NCI-H1092 treated with DMSO at 0.1 percent for 48 hours (cell line): Measurements from ENCODE around the gene TSKS.

ENCODE experiments used
- DNase-seq: peaks from one replicate; lab custom pipeline; 2025; lab: John Stamatoyannopoulos, UW

The TSKS gene

DNA sequence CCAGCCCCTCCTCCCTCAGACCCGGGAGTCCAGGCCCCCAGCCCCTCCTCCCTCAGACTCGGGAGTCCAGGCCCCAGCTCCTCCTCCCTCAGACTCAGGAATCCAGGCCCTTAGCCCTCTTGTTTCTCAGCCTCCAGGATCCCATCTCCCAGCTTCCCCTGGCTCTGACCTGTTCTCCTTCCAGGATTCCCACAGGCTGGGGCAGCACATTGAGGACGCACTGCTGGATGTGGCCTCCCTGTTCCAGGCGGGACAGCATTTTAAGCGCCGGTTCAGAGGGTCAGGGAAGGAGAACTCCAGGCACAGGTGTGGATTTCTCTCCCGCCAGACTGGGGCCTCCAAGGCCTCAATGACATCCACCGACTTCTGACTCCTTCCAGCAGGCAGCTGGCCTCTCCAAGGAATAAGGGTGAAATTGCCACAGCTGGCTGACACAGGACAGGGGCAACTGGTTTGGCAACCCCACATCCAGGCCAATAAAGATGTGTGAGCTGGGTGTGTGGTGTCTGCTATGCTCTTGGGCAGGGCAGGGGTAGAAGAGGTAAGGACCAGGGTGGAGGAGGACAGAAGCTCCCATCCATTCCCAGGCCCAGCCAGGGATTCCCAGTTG lies 49.8 kb downstream of the TSKS start:
- no peak for DNase-seq

DNA sequence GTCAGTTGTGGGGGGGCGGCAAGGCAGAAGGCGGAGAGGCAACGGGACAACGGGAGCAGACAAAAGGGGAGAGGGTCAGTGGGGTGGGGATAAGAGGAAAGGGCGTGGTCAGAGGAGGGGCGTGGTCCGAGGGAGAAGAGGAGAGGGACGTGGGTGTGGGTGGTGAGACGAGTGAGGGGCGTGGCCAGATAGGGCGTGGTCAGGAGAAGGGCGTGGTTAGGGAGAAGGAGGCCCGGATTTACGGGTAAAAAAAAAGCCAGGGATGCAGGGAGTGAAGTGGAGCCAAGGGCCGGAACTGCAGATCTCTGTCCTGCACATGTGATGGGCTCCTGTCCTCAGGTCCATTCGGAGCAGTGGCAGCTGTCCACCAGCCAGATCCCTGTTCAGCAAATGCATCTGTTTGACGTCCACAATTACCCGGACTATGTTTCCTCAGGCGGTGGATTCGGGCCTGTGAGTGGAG lies 50.7 kb downstream of the TSKS start:
- no peak for DNase-seq

DNA sequence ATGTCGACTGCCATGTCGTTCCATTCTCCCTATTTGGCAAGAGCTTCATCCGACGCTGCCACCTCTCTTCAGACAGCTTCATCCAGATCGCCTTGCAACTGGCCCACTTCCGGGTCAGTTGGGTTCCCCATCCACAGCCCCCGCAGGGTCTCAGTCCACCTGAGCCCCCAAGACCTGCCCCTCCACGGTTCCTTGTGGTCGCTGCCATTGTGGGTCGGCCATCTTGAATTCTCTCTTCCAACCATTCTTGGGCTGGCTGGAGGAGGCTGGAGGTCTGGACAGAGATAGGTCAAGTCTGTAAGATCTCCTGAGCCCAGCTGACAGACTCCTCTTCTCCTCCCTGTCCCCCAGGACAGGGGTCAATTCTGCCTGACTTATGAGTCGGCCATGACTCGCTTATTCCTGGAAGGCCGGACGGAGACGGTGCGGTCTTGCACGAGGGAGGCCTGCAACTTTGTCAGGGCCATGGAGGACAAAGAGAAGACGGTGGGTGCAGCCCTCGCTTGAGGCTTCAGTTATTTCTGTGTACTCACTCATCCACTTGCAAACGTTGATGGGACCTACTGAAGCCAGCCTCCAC lies 52.6 kb downstream of the TSKS start:
- no peak for DNase-seq

DNA sequence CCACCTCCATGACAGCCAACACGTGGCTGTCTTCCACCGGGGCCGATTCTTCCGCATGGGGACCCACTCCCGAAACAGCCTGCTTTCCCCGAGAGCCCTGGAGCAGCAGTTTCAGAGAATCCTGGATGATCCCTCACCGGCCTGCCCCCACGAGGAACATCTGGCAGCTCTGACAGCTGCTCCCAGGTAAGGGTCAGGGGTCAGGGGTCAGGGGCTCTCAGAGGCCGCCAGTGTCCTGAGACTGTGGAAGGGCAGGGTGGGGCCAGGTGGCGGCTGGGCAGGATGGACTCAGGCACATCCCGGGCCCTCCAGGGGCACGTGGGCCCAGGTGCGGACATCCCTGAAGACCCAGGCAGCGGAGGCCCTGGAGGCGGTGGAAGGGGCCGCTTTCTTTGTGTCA lies 57.2 kb downstream of the TSKS start:
- DNase-seq: no peak

DNA sequence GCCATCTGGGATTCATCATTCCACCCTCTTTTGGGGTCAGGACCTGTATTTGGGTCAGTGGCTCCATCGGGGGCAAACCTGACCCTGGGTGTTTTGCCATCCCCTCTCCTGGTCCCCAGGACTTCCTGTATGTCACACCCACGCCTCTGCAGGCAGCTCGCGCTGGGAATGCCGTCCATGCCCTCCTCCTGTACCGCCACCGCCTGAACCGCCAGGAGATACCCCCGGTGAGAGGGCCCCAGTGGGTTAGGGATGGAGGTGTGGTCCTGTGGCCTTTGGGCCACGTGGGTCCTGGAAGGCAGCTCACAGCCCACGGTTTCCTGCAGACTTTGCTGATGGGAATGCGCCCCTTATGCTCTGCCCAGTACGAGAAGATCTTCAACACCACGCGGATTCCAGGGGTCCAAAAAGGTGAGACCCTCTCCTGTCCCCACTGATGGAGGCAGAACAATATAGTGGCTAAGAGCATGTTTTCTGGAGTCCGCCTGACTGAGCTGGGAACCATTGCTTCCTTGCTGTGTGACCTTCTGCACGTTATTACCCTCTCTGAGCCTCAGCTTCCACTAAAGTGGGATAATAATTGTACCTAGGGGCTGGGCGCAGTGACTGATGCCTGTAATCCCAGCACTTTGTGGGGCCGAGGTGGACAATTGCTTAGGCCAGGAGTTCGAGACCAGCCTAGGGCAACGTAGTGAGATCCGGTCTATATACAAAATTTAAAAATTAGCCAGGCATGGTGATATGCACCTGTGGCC lies 58.0 kb downstream of the TSKS start:
- no peak for DNase-seq

DNA sequence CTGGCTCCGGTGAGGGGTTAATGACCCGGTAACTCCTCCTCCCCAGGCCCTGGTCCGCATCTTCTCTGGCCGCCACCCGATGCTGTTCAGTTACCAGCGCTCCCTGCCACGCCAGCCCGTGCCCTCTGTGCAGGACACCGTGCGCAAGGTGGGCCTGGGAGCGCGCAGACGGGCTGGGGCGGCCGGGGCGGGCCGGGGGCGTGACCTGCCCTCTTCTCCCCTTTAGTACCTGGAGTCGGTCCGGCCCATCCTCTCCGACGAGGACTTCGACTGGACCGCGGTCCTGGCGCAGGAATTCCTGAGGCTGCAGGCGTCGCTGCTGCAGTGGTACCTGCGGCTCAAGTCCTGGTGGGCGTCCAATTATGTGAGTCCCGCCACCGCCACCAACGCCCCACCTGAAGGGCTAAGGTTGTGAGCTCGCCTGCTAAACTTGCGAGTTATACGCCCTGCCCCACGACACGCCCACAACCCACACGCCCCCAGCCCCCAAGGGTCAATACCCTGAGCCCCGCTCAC lies 61.8 kb downstream of the TSKS start:
- no peak for DNase-seq

DNA sequence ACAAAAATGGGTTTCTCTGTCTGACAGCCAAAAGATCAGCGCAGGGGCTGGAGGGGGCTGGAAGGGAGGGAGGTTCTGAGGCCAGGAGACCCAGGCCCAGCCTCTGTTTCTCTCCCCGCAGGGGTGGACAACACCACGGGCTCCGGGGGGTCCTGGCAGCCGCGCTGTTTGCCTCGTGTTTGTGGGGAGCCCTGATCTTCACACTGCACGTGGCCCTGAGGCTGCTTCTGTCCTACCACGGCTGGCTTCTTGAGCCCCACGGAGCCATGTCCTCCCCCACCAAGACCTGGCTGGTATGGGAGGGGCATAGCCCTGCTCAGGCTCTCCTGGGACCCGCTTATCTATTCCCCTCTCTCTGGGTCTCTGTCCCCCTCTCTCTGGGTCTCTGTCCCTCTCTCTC lies 62.5 kb downstream of the TSKS start:
- no peak for DNase-seq

DNA sequence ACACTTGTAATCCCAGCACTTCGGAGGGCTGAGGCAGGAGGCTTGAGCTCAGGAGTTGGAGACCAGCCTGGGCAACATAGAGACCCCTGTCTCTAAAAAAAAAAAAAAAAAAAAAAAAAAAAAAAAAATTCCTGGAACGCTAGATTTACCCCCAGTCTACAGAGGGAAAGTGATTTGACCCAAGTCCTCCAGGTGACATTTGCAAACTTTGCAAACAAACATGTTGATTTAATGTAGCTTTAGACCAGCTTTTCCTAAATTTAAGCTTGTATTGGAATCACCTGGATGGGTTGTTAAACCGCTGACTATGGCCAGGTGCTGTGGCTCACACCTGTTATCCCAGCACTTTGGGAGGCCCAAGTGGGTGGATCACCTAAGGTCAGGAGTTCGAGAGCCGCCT lies 63.7 kb downstream of the TSKS start:
- DNase-seq: no peak

DNA sequence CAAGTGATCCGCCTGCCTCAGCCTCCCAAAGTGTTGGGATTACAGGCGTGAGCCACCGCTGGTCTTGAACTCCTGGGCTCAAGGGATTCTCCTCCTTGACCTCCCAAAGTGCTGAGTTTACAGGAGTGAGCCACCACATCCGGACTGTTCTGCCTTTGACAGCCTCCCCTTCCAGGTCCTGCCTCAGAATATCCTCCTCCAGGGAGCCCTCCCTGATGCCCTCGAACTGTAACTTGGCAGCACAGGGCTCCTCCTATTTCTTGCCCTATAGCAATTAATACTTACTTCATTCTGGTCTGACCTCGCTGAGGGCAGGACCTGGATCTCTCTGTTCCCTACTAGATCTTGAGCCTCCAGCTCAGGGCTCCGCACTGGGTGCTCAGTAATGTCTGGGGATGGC lies 66.2 kb downstream of the TSKS start:
- no peak for DNase-seq

DNA sequence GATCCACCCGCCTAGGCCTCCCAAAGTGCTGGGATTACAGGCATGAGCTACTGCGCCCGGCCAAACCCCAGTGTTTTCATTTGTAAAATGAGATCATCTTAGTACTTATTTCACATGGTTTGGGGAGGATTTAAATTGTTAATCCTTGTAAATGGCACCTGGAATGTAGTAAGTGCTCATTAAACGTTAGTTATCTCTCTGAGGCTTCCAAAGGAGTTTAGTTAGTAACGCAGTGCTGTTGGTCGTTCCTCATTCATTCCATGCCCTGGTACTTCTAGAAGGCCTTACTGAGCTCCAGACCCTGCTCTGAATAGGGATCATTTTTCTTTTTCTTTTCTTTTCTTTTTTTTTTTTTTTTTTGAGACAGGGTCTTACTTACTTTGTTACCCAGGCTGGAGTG lies 67.0 kb downstream of the TSKS start:
- no peak for DNase-seq

DNA sequence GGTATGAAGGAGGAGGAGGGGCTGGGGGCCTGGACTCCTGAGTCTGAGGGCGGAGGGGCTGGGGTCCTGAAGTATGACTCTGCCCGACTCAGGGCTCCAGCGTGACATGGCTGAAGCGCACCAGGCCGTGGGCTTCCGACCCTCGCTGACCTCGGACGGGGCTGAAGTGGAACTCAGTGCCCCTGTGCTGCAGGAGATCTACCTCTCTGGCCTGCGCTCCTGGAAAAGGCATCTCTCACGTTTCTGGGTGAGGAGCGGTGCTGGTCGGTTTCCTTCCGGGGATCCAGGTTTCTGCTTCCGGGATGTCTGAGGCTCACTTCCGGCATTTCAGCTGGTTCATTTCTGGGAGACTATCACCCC lies 71.0 kb downstream of the TSKS start:
- no peak for DNase-seq

DNA sequence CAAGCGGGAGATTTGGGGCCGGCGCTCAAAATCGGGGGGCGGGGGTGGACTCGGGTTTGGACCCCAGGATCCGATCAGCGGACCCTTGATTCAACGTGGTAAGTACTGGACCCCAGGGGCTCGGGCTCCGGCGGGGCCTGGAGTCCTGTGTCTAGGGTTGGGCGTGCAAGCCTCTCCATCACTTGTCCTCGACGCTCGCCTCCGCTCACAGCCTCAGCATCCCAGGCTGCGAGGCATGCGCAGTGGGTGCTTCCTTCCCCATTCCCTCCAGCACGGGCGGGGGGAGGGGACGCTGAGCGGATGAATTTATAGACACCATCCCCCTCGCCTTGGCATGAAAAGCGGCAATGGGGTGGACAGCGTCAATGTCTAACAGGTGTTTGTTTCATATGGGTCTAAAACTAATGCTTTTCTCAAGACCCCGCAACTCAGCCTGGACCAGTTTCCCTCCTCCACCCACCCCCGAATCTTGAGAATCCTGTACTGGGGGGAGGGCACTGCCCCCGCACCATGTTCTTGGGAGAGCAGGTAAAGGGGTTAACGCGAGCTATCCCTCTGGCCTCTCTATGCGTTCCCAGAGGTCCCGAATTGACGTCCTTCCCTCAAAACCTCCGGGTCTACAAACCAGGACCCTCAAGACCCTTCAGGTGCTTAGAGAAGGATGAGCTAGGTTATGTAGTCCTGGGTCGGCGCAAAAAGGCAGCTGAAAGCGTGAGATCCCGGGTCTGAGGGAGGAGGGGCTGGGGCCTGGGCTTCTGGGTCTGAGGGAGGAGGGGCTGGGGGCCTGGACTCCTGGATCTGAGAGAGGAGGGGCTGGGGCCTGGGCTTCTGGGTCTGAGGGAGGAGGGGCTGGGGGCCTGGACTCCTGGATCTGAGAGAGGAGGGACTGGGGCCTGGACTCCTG lies 71.6 kb downstream of the TSKS start:
- peak; percentile 60 for DNase-seq

DNA sequence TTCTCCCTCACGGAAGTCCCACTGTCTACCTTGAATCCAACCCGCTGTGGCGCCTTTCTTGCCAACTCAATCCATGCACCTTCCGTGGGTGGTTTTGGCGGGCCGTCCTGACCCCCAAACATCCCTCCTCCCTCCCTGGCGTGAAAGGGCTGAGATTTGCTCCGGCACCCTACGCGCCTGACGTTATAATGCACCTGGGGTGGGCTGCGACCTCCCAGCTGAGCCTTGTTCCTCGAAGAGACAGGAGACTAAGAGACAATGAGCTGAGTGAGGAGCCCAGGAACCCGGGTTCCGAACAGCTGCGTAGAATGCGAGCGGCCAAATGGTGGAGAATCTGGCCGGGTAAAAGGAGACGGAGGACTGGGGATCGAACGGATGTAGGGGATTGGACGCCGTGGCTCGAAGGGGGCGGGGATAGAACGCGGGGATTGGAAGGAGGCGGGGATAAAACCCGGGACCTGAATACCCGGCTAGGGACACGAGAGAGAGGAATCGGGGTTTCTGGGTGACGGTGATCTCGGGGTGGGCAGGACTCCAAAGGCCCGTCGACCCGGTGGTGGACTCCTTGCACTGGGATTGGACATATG lies 72.4 kb downstream of the TSKS start, which contains the start of gene CPT1C:
TSS of gene CPT1C (plus strand) at position 461 of the 587 bp plus-strand sequence. CDS start 1,137 bp downstream, outside the sequence.
- peak; percentile 89 for DNase-seq

DNA sequence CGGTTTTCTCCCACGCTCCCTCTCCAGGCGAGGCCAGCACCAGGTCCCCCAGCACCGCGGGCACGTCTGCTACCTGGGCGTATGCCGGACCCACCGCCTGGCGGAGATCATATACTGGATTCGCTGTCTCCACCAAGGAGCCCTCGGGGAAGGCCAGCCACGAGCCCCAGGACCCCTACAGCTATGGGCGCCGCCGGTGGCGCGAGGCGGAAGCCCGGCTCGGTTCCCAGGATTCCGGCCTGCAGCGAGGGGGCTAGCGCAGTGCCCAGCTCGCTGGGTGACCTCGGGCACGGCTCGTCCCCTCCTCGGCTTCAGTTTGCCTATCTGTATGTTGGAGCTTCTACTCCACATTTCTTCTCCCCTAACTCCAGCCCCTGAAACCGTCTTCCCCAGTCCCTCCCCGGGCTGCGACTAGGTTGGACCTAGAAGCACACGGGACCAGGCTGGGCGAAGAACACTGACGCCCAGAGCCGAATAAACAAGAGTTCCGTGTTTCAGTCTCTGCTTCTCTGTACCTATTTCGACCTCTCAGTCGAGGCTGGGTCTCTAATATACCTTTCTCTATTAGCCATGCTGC lies 72.9 kb downstream of the TSKS start:
- DNase-seq: peak; percentile 53
